Measurements from ENCODE around the gene SOX5.
"Not testable (repeated sequence)": the region's sequence is repeated elsewhere in the genome, so short reads cannot be mapped to it uniquely, and the experiment has no call there.

The SOX5 gene

DNA sequence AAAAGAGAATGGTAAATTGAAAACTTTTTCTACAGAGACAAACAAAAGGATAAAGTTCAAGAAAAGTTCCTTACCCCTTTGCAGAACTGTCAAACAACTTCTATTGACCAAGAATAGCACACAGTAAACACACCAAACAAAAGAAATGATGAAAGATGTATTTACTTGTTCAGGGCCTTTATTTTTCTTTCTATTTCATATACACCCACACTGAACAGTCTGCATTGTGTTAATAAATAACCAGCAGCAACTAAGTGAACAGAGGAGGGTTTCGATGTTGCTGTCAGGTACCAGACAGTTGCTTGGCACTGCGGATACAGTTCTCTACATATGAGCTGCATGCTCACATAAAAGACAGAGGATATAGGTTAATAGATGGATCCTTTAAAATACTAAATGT, 122.1 kb downstream of the SOX5 start:
- DNase-seq = no peak

DNA sequence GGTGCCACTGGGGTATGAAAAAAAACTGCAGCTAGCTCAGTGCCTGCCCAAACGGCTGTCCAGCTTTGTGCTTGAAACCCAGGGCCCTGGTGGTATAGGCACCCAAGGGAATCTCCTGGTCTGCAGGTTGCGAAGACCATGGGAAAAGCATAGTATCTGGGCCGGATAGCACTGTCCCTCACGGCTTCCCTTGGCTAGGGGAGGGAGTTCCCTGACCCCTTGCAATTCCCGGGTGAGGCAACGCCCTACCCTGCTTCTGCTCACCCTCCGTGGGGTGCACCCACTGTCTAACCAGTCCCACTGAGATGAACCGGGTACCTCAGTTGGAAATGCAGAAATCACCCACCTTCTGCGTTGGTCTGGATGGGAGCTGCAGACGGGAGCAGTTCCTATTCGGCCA, 124.3 kb downstream of the SOX5 start:
- DNase-seq = not testable (repeated sequence)

DNA sequence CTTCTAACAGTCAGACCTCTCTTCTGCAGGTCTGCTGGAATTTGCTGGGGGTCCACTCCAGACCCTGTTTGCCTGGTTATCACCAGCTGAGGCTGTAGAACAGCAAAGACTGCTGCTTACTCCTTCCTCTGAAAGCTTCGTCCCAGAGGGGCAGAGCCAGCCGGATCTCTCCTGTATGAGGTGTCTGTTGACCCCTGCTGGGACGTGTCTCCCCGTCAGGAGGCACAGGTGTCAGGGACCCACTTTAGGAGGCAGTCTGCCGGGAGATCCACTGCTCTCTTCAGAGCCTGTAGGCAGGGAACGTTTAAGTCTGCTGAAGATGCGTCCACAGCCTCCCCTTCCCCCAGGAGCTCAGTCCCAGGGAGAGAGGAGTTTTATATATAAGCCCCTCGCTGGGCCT, 125.1 kb downstream of the SOX5 start:
- DNase-seq = no peak

DNA sequence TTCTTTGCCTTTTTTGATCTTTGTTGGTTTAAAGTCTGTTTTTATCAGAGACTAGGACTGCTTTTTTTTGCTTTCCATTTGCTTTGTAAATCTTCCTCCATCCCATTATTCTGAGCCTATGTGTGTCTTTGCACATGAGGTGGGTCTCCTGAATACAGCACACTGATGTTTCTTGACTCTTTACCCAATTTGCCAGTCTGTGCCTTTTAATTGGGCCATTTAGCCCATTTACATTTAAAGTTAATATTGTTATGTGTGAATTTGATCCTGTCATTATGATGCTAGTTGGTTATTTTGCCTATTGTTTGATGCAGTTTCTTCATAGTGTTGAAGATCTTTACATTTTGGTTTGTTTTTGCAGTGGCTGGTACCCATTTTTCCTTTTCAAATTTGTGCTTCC, 126.6 kb downstream of the SOX5 start:
- not testable (repeated sequence) for DNase-seq

DNA sequence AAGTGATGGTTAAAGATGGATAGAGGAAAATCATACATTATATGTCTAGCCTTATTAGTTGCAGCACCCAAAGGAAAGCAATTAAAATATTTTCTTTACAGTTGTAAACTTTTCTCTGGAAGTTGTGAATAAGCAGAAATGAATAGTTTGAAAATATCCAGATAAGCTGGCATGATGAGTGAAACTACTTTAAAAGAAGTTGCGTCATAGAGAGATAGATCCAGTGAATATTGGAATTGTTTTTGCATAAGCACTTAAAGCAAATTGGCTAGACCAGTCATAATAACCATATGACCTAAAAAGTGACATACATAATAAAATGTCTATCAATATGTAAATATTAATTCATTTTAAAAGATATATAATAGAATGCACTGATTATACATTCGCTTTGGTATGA, 132.1 kb downstream of the SOX5 start:
- no peak for DNase-seq

DNA sequence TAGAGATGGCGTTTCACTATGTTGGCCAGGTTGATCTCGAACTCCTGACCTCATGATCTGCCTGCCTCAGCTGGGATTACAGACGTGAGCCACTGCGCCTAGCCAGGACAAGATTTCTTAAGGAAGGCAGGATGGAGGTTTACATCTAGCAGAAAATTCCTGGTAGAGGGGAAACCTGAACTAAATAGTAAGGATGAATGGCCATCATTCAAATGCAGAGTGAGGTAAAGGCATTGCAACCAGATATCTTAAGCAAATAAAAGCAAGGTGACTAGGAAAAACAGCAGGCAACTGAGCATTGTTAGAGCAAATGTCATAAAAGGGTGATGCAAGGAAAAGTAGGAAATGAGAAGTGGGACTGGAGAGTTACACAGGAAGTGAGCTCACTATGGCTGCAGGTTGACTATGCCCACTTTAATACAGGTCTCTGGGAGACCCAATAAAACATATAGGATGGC, 133.0 kb downstream of the SOX5 start:
- DNase-seq = no peak

DNA sequence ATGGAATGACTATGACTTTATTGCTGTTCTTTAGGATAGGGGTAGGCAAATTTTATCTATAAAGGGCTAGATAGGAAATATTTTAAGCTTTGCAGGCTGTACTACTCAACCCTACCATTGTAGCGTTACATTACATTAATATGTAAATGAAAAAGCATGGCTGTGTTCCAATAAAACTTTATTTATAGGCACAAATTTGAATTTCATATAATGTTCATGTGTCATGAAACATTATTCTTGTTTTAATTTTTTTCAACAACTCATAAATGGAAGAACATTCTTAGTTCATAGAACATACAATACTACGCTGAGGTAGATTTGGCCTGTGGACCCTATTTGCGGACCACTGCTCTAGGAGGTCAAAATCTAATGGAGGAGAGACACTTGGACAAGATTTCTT, 133.7 kb downstream of the SOX5 start:
- DNase-seq = no peak

DNA sequence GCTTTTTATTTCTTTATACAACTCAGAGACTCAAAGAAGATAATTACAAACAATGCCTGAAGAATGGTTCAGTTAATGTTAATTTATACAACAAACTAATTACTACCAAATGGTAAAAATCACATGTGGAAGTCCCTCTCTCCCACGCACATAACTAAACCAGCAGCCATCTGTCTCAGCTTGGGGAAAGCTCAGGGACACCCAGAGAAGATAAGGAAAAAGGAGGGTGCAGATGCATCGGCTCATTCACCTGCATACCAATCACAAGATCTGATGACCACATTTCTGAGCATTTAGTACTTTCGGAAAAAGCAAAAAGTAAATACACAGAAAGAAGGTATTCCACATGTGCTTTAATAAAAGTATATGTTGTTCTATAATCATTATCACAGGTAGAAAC, 136.3 kb downstream of the SOX5 start:
- no peak for DNase-seq

DNA sequence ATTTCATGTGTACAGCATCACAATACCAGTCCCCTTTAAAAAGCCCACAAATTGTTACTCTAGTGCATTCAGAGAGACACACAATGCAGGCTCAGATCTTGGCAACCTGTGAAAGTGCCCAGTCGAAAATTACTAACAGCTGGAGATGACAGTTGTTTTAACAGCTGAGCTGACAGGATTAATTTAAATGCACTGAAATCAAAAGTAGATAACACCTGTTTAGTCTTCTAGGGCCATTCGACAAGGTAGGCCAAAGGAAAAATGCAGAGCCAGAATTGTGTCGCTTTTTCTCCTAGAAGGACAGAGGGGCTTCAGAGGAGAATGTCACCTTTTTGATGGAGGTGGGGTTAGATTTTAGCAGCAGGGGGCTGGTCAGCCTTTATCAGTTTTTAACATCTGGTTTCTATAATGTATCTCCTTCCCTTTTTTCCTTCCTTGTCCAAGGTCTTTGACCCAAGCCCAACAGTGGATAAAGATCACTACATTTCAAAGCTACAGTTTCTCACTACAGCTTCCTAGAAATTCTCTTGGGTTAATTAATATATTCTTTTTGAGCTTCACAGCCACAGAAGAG, 139.1 kb downstream of the SOX5 start:
- no peak for DNase-seq

DNA sequence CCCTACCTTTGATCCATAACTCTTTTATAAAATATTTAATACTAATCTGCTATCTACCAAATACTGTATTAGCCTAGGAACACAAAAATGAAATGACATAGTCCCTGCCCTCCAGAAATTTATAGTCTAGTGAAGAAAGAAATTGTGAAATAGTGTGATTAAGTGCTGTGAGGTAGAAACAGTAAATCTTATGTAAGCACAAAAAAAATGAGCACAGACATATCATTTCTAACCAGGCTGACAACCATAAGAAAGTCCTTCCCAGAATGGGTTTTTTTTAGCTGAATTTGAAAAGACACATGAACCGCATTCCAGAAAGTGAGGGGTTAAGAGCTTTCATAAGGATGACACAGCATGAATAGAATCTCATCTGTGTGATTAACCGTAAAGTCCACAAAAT, 145.9 kb downstream of the SOX5 start:
- DNase-seq = no peak

DNA sequence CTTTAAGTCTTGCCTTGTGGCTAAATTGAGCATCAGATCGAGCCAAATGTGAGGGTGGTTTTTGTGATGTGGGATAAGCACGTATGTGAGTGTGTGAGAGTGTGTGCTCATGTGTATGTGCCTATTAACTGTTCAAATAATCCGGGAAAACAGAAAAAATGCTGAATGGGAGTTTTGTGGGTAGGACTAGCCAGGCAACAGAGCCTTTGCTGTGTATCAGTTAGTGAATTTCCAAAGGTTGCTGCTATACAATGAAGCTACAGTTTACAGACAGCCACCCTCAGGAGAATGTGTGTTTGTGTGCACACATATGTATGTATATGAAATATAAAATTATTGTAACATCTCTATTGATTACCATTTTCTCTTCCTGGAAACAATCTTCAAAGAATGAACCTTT, 154.0 kb downstream of the SOX5 start:
- DNase-seq = no peak

DNA sequence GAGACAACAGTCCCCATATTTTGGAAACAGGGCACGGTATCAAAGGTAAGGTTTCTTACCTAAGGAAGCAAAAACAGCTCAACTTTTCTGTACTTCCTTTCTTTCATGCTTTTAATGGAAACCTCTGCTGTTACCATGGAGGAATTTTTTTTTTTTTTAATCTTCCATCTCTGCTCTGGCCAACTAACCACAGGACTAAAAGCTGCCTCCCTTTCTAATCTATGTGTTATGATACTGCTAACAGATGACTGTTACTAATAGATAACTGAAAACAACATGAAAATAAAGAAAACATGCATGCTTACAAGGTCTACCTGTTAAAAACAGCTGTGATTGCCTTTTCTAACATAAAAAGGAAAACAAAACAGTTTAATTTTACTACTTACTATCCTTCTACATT, 168.4 kb downstream of the SOX5 start:
- DNase-seq = no peak

DNA sequence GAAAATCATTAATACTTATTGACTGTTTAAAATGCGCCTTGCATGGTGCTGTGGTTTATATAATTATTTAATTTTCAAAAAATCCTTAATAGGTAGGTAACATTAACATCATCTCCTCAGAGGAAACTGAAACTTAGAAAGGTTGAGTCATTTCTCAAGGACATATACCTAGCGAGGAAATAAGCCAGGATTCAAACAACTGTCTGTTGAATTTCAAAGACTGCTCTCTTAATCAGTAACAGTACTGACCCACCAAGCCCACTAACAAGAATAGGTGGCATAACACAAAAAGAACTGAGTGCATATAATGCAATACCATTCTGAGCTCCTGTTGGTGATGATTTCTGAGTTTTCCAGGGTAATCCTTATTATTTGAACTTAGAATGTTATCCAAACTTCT, 174.3 kb downstream of the SOX5 start:
- no peak for DNase-seq

DNA sequence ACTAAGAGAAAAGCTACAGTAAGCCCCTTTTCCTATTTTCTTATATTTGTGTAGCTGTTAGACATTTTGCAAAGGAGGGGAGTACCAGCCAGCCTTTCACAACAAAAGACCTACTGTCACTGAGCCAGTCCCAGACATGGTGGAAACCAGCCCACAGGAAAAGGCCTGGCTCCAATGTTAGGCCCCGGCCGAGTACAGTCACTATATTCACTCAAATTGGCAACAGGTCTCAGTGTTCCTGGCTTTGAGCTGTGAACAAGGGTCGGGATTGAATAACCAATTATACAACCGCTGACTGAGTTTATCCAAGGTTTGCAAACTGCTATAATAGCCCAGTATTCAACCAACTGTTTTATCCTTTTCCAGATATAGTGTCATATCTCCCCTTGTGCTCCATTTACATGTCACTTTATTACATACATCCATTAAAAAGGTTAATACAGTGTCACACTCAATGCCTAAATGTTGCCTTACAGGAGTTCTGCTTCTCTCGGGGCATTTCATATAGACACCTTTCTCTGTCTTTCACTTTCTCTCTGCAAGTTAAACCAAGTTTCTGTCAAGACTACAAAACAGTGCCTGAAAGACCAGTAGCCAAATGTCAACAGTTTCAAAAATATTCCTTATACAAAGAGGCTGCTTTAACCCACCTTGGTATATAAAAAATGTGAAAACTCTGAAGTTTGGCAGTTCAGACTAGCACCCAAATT, 178.1 kb downstream of the SOX5 start:
- no peak for DNase-seq

DNA sequence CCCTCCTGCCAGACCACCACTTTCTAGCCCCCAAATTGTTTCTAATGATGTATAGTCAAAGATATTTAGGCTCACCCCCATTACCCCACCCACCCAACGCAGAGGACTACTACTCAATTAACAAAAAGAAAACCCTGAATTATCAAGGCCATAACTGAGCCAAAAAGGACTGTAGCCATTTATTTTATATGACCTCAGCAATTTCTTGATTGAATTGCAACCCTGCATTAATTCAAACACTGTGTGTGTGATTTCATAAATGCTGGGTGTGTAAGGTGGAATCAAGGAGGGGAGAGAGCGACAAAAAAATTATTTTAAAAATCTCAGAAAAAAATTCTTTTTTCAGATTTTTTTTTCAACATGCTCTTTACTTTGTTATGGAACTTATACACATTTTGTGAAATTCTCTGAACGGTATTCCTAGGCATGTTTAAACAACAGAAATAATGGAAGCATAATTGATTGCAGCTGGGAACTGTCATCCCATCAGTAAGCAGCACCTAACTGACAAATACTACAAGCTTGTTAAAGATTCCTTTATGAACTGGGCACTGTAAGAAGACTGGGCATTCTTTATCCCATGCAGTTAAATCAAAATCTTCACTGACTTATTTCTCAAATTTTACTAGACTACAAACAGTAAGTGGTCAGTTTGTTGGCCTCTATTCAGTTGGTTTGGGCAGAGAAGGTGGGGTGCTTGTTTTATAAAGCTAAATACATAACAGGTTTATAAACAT, 179.1 kb downstream of the SOX5 start:
- DNase-seq = no peak

DNA sequence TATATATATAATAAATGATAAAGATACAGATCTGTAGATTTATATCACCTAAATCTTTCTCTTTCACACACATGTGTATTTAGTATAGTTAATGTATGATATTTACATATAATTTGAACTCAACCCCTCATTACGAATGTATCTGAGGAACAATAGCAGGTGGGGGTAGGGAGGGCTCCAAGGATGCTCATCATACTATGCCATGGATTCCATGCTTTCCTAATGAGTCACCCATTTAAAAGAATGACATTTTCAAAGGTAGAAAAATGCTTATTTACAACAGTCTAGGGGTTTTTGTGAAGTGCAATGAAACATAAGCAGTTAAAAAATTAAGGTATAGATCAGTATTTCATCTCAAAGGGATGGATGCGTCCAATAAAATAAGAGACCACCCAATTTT, 181.6 kb downstream of the SOX5 start:
- DNase-seq = no peak

DNA sequence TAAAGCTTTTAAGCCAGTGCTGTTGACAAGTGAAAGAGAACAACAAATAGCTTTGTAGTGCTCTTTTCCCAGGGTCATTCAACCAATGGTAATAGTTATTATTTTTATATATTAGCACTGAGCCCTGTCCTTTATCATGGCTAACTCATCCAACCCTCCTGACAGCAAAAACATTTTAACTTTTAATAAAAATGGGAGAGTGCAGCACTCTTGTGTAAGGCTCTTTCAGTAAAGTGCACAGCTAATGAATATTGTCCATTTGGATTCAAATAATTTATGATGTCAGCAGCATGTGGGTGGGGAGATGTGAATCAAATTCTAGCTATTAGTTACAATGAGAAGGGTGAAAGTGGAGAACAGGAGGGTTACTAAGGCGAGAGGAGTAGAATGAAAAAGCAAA, 185.7 kb downstream of the SOX5 start:
- DNase-seq = no peak

DNA sequence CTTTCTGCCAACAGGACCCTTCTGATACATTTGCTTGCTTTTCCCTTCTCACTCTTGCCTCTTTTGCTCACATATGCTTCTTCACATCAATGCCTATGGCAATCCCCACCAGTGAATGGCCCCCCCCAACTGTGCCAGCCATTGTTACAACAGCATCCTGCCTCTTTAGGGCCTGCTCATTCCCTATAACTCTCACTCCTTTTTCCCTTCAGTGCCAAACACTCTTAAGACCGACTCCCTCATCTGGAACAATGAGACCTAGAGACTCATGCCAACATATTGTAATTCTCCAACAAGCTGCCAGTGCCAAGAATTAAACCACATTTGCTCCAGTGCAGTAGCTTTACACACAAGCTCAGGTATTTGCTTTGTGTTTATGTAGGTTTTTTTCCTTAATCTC, 189.0 kb downstream of the SOX5 start:
- no peak for DNase-seq

DNA sequence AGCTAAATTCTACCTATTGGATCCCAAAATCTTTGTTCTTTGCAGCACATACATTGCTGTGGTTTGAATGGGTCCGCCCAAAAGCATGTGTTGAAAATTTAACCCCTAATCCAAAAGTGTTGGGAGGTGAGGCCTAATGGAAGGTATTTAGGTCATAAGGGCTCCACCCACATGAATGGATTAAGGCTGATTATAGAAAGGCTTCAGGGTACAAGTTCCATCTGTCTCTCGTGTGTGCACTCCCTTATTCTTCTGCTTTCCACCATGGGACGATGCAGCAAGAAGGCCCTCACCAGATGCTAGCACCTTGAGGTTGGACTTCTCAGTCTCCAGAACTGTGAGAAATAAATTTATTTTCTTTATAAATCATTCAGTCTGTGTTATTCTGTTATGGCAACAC, 190.9 kb downstream of the SOX5 start:
- no peak for DNase-seq

DNA sequence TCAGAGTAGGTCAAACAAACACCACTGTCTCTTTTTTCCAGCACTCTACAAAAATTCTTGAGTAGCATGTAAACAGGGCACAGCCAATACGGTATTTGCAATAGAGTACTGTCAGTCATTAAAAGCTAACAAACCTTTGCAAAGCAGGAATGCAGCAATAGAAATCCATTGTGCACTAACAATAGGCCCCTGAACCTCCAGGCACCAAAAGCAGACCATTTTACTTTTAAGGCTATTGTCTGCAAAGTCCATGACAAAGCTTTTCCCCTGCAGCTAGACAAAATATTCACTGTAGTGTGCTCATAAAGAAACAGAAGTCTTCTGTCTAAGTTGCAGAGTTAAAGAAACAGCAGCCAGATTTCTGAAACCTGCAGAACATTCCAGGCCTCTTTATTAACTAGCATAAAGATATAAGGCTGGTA, 191.9 kb downstream of the SOX5 start:
- DNase-seq = no peak

DNA sequence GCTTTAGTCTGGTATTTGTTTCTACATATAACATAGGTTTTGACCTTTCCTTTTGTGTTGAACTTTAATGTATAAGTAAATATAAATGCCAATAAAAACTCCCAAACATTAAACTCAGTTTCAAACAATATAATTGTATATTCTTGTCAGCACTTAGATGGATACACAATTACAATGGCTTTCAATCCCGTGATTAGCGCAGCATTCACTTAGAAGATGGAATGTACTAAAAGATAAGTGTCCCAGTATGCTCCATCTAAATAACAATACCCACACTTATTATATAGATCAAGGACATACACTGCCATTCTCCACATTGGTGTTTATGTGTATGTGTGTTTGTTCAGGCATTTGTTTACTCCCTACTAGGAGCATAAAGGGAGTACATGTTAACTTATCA, 193.1 kb downstream of the SOX5 start:
- DNase-seq = no peak

DNA sequence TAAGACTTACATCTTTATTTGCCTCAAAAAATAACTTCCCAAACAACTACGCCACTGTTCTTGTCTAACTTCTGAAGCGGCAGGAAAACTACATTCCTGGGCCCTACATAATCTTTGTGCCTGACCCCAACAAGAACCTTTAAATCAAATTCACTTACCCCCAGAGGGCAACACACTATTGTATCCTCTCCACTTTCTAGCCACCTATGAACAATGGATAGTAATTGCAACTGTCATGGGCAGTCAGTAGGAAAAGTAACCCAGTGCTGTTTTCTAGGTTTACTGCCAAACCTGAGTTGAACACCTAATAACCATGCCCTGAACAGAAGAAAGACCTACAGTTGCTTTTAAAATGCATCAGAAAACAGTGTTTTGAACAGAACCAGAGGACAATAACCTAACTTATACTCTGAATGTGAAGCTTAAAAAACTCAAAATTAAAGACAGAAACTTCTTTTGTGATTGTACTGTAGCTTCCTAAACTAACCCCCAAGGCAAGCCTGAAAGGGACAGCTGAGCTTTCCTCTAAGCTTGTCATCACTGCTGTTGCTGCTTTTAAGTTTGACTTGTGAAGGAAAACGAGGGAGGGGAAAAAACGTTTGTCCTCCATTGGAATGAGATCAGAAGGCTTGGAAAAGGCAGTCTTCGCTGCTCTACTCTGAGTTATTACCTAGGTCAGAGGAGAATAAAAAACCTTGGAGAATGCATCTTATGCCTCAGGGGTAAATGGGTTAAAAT, 195.7 kb downstream of the SOX5 start:
- no peak for DNase-seq

DNA sequence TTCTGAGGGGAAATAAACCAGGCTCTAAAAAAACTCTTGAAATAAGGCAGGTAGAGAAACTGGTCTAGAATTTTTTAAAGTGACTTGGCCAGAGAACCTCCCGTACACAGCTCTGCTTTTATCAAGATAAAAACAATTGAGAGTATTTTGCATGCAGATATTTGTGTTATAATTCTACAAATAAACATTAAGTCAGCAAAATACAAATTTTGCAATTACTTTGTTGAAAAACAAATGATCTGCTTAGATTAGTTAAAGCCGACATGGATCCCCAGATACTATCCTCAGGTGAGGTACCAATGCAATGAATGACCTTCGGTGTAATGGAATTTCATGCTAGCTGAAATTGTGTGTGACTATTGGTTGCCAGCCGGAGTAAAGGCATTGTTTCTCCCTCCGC, 197.2 kb downstream of the SOX5 start:
- DNase-seq = no peak

DNA sequence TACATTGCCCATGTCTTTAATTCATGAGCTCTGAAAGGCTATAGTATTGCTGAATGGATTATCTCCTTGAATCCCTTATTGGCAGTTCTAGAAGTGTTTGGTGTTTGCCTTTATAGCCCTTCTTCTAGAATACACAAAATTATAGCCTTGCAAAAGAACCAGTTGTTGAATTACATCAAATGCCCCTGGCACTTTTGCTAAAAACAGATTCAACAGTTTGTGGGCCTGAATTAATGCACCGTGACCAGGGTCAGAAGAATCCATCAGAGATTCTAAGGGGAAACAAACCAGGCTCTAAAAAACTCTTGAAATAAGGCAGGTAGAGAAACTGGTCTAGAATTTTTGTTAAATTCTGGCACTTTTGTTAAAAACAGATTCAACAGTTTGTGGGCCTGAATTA, 197.8 kb downstream of the SOX5 start:
- no peak for DNase-seq

Data from activated naive CD4-positive, alpha-beta T cell treated with anti-CD3 and anti-CD28 coated beads, Interleukin-2, amount 50 U/mL, for 16 hours (primary cell).